NCI-H1436 (cell line): ENCODE measurements around the gene SLCO2B1.
"Not testable (repeated sequence)": the region's sequence is repeated elsewhere in the genome, so short reads cannot be mapped to it uniquely, and the experiment has no call there.

ENCODE experiments used
- DNase-seq: peaks from one replicate; lab custom pipeline; 2025; lab: John Stamatoyannopoulos, UW

SLCO2B1 gene, protein sequence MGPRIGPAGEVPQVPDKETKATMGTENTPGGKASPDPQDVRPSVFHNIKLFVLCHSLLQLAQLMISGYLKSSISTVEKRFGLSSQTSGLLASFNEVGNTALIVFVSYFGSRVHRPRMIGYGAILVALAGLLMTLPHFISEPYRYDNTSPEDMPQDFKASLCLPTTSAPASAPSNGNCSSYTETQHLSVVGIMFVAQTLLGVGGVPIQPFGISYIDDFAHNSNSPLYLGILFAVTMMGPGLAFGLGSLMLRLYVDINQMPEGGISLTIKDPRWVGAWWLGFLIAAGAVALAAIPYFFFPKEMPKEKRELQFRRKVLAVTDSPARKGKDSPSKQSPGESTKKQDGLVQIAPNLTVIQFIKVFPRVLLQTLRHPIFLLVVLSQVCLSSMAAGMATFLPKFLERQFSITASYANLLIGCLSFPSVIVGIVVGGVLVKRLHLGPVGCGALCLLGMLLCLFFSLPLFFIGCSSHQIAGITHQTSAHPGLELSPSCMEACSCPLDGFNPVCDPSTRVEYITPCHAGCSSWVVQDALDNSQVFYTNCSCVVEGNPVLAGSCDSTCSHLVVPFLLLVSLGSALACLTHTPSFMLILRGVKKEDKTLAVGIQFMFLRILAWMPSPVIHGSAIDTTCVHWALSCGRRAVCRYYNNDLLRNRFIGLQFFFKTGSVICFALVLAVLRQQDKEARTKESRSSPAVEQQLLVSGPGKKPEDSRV

DNA sequence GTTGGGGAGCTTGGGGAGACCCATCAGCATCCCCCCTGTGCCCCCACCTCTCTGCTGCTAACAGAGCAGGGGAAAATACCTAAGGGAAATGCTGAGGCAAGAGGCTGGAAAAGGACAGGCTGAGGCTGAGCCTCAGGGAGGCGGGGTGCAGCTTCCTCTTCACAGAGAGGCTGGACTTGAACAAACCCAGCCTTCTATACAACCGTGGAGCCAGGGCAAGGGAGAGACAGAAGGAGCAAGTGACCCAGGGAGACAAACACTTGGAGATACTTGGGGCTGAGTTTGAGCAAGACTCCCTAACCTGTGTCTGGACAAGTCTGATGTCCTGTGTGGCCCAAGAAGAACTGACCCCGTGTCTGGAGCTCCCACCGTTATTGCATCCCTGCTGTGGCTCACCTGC lies at the start of gene SLCO2B1:
TSS of gene SLCO2B1 (plus strand) at position 229 of the 400 bp plus-strand sequence. CDS start 275 bp downstream, outside the sequence.
- DNase-seq: no peak

- no peak for DNase-seq
These were observed 49.3 kb upstream of the SLCO2B1 start for GRCh38 chr11:75101424-75102128.

DNA sequence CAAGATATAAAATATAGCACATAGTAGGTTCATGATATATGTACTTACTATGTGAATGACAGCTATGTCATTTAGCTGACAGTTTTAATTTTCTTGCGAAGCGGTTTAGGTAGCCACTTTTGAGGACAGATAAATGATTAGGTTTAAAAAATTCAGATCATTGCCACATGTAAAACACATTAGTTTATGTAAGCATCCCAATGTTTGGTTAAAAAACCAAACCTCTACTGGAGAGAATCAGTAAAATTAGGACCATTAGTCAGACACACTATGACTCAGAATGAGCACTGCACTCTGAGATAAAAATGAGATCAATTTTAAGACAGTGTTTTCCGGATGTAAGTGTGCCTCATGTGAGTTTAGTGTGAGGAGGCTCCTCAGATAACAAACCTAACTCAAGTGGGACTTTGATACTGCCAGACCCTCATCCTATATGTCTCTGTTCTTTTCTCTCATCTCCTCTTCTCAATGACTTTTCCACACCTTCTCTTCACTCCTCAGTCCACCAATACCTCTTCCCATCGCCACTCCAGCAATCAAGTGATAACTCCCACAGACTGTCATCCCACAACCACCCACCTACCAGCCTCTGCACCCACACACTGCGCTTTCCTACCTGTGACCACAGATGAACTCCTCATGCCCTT lies 47.4 kb upstream of the SLCO2B1 start:
- DNase-seq: no peak

DNA sequence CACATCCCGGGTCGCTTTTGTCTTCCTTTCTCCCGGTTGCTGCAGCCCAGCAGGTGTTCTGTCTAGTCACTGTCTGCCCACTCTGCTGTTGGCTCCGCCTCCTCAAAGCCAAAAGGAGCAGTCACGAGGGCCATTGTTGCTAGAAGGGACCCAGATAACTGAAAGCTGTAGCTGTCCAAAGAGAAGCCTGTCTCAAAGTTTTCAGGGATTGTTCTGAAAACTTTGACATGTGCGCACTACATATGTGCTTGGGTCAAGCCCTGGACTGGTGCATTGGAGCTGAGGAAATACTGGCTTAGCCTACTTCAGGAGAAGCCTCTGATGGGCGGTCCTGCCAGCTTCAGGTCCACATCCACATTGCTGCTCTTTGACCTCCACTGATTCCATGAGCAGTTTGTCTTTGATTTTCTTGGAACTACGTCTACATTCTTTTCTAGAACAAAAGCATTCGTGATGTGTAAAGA lies 45.4 kb upstream of the SLCO2B1 start:
- DNase-seq: peak; percentile 2

GRCh38 chr11:75105967-75106681 lies 44.8 kb upstream of the SLCO2B1 start:
- not testable (repeated sequence) for DNase-seq

DNA sequence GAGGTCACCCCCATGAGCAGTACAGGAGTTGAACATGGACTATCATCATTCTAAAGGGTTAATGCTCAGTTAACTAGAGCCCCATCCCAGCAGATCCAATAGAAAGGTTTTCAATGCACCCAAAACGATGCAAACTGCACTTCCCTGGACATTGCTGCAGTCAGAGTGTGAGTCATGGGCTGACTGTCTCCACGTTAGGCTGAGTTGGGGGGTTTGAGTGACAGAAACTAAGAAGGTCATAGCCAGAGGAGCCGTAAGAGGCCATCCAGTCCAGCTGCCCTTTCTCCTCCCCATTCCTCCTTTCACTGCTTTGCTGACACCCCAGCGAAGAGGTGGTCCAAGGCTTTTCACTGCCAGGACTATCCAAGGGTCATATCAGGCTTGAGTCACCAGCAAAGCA lies 43.7 kb upstream of the SLCO2B1 start:
- DNase-seq: no peak

DNA sequence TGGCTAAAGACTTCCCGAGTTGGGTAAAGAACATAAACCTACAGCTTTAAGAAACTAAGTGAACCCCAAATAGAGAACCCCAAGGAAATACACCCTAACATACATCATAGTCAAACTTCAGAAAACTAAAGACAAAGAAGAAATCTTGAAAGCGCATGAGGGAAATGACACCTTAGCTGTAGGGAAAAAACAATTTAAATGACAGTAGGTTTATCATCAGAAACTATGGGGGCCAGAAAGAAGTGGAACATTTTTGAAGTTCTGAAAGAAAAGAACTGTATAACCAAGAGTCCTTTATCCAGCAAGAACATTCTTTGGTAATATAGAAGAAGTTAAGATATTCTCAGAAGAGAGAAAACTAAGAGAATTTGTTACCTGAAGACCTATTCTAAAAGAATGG lies 38.7 kb upstream of the SLCO2B1 start:
- DNase-seq: no peak

GRCh38 chr11:75113030-75113429 lies 37.9 kb upstream of the SLCO2B1 start:
- DNase-seq: no peak

- DNase-seq: no peak
These were observed 36.4 kb upstream of the SLCO2B1 start for GRCh38 chr11:75114465-75114864.

GRCh38 chr11:75118577-75118976 lies 32.3 kb upstream of the SLCO2B1 start:
- DNase-seq: no peak

- DNase-seq: no peak
These were observed 24.3 kb upstream of the SLCO2B1 start for GRCh38 chr11:75126564-75126963.

DNA sequence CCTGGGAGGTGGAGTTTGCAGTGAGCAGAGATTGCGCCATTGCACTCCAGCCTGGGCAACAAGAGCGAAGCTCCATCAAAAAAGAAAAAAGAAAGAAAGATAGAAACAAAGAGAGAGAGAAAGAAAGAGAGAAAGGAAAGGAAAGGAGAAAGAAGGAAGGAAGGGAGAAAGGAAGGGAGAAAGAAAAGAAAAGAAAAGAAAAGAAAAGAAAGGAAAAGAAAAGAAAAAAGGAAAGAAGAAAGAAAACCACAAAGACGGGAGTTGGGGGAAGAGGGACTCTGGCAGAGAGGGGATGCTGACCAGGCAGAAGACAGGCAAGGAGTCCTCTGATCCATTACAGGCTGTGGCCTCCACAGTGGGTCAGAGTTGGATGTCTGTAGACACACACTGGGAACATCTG lies 18.8 kb upstream of the SLCO2B1 start:
- DNase-seq: no peak

DNA sequence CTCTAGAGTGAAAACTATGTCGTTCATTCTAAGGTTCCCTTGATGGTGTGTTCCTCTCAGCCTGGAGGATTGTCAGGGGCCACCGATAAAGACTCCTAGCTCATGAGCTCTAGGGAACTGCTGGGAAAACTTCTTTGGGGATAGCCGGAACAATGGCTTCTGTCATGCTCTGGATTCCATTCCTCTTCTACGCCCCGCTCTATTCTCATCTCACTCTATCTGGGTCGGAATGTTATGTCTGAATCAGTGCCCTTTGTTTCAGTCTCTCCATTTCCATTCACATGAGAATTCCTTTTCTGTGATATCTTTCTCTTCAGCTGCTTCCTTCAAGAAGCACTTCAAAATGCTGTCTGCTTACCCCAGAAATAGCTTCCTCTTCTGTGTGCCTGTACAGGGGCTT lies 16.9 kb upstream of the SLCO2B1 start:
- no peak for DNase-seq

DNA sequence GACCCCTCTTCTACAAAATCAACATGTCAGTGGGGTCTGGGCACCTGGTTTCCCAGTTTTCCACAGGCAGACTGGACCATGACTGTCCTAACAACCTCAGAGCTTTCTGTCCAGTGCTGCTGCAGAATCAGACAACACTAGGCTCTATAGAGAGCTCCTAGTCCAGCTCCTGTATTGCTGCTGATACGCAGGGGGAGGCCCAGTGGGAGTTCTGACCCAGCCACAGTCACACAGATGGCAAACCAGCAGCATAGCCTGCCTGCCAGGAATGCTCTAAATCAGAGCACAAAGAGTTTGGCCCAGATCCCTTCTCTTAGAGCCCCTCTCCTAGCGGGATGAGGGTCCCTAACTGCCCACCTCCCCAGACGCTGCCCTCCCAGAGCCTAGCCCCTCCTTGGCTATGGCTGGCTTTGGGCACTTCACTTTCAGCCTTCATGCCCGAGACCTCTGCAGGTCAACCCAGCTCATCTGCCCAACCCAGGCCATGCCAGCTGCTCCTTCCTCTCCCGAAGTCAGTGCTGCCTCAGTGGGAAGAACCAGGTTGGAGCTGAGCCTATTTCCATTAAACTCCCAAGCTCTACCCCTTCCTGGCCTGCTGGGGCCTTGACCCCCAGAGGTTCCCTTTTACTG lies 15.8 kb upstream of the SLCO2B1 start:
- no peak for DNase-seq

GRCh38 chr11:75135651-75136050 lies 15.3 kb upstream of the SLCO2B1 start:
- no peak for DNase-seq

- DNase-seq: peak; percentile 1
These were observed 10.4 kb upstream of the SLCO2B1 start for GRCh38 chr11:75140269-75141138.

DNA sequence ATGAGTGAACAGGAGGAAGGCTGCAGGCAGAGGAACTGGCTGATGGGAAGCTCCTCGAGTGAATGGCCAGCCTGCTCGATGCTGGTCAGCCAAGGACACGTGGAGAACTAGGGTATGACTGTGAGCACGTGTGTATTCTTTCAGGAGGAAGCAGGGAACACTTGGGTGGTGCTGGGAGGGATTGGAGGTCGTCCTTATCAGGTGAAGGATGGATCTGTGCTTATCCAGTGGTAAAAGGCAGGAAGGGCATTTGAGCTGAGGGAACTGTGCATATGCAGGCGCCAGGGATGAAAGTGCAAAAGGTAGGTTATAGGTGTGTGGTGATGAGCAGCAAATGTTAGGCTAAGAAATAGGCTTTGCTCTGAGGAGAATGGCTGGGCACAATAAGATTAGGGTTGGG lies 9.7 kb upstream of the SLCO2B1 start:
- no peak for DNase-seq

DNA sequence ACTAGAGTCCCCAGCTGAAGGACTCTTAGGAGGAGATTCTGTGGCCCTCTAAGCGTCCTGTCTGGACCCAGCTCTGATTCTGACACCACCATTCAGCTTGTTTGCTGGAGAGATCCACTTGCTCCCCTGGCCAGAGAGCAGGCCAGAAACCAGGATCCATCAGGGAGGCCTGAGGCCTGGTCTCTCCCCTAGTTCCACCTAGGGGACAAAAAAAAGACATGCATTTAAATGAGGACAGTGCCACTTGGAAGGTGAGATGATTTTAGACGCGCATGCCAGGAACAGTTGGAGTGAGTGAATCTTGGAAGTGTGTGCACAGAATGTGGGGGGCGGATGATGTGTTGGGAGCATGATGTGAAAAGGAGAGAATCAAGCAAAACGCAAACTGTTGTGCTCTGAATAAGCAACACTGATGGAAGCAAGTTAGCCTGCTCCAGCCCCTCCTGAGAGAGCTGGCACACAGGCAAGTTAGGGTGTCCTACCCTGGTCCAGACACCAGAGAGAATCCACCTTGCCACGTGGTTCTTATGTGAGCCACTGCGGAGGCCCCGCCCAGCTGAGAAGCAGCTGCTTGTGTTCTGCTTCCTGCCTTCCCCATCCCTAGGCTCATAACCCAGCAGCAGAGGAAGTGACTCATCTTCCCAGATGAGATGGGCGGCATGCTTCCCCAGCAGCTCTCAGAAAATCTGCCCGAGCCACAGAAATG lies 8.0 kb upstream of the SLCO2B1 start:
- DNase-seq: peak; percentile 30

- no peak for DNase-seq
These were observed 7.5 kb upstream of the SLCO2B1 start for GRCh38 chr11:75143420-75143731.

GRCh38 chr11:75144716-75145014 lies 6.2 kb upstream of the SLCO2B1 start:
- DNase-seq: no peak
